ENCODE measurements around the gene AFF3.

AFF3 gene

GRCh38 chr2:99608861-99609260 lies 533.5 kb downstream of the AFF3 start:
- peaks cover 8% of the 10 kb centered on the region for H3K27me3 ChIP-seq (ENCODE audit: insufficient read depth, poor library complexity, severe bottlenecking)
- ATAC-seq (ENCODE audit: low read depth) (no peak), DNase-seq (ENCODE audit: low spot score) (no peak)
- peaks cover 4% of the 10 kb centered on the region for H3K4me1 ChIP-seq (ENCODE audit: insufficient read depth, poor library complexity, severe bottlenecking)
- no peaks in the 10 kb centered on the region for H3K36me3 ChIP-seq (ENCODE audit: low read depth)
- no peak overlapping the region for H3K4me3 ChIP-seq (ENCODE audit: severe bottlenecking)
- H3K27ac ChIP-seq (ENCODE audit: poor library complexity, severe bottlenecking), result no peak overlapping the region
- TF ChIP-seq CTCF (IDR thresholded peaks at IDR 0.05; ENCODE audit: poor library complexity, severe bottlenecking), result no peak
- no peaks in the 10 kb centered on the region for H3K9me3 ChIP-seq (ENCODE audit: severe bottlenecking)

- no peak overlapping the region for H3K4me3 ChIP-seq (ENCODE audit: severe bottlenecking)
- DNase-seq (ENCODE audit: low spot score) (no peak), ATAC-seq (ENCODE audit: low read depth) (no peak)
- H3K36me3 ChIP-seq (ENCODE audit: low read depth), result no peaks in the 10 kb centered on the region
- peaks cover 4% of the 10 kb centered on the region for H3K4me1 ChIP-seq (ENCODE audit: insufficient read depth, poor library complexity, severe bottlenecking)
- peaks cover 8% of the 10 kb centered on the region for H3K27me3 ChIP-seq (ENCODE audit: insufficient read depth, poor library complexity, severe bottlenecking)
- H3K9me3 ChIP-seq (ENCODE audit: severe bottlenecking), result no peaks in the 10 kb centered on the region
- TF ChIP-seq CTCF (IDR thresholded peaks at IDR 0.05; ENCODE audit: poor library complexity, severe bottlenecking), result no peak
- H3K27ac ChIP-seq (ENCODE audit: poor library complexity, severe bottlenecking), result no peak overlapping the region
These were observed 534.4 kb downstream of the AFF3 start for GRCh38 chr2:99607861-99608491.

GRCh38 chr2:99607454-99607853 lies 534.9 kb downstream of the AFF3 start:
- DNase-seq (ENCODE audit: low spot score), result no peak
- Histone ChIP-seq H3K9me3 (ENCODE audit: severe bottlenecking) (no peaks in the 10 kb centered on the region), H3K36me3 (ENCODE audit: low read depth) (no peaks in the 10 kb centered on the region), H3K27ac (ENCODE audit: poor library complexity, severe bottlenecking) (no peak overlapping the region), H3K27me3 (ENCODE audit: insufficient read depth, poor library complexity, severe bottlenecking) (peaks cover 8% of the 10 kb centered on the region), H3K4me3 (ENCODE audit: severe bottlenecking) (no peak overlapping the region), H3K4me1 (ENCODE audit: insufficient read depth, poor library complexity, severe bottlenecking) (peaks cover 4% of the 10 kb centered on the region)
- no peak for TF ChIP-seq CTCF (IDR thresholded peaks at IDR 0.05; ENCODE audit: poor library complexity, severe bottlenecking)
- ATAC-seq (ENCODE audit: low read depth), result no peak

- Histone ChIP-seq H3K27ac (ENCODE audit: poor library complexity, severe bottlenecking) (no peak overlapping the region), H3K27me3 (ENCODE audit: insufficient read depth, poor library complexity, severe bottlenecking) (peaks cover 21% of the 10 kb centered on the region), H3K4me1 (ENCODE audit: insufficient read depth, poor library complexity, severe bottlenecking) (peaks cover 4% of the 10 kb centered on the region), H3K4me3 (ENCODE audit: severe bottlenecking) (no peak overlapping the region), H3K36me3 (ENCODE audit: low read depth) (no peaks in the 10 kb centered on the region), H3K9me3 (ENCODE audit: severe bottlenecking) (no peaks in the 10 kb centered on the region)
- TF ChIP-seq CTCF (IDR thresholded peaks at IDR 0.05; ENCODE audit: poor library complexity, severe bottlenecking), result no peak
- DNase-seq (ENCODE audit: low spot score), result no peak
- ATAC-seq (ENCODE audit: low read depth), result no peak
These were observed 537.4 kb downstream of the AFF3 start for GRCh38 chr2:99605036-99605435.

- H3K36me3 ChIP-seq (ENCODE audit: low read depth), result no peaks in the 10 kb centered on the region
- TF ChIP-seq CTCF (IDR thresholded peaks at IDR 0.05; ENCODE audit: poor library complexity, severe bottlenecking), result no peak
- no peak overlapping the region for H3K4me3 ChIP-seq (ENCODE audit: severe bottlenecking)
- peaks cover 25% of the 10 kb centered on the region for H3K27me3 ChIP-seq (ENCODE audit: insufficient read depth, poor library complexity, severe bottlenecking)
- no peak for ATAC-seq (ENCODE audit: low read depth)
- no peaks in the 10 kb centered on the region for H3K4me1 ChIP-seq (ENCODE audit: insufficient read depth, poor library complexity, severe bottlenecking)
- no peak for DNase-seq (ENCODE audit: low spot score)
- H3K27ac ChIP-seq (ENCODE audit: poor library complexity, severe bottlenecking), result no peak overlapping the region
- H3K9me3 ChIP-seq (ENCODE audit: severe bottlenecking), result no peaks in the 10 kb centered on the region
These were observed 539.9 kb downstream of the AFF3 start for GRCh38 chr2:99602476-99602875.

Data from RWPE2 (cell line).